H1 (cell line): Measurements from ENCODE around the gene KSR2. TPM values are rescaled to one million over a fixed set of nuclear protein-coding genes. Genes with fewer than 3 reads are reported as not detected.

ENCODE experiments used
- ASH2L ChIP-seq: fragments of 200-600, 300-600 bp; sonication (generic); IDR thresholded peaks from one replicate; pipeline ENCODE4 v1.7.1; 2017; ENCODE audit warnings: low read length
- CBX8 ChIP-seq: fragments of 300-800, 300-1000 bp; sonication (generic); IDR thresholded peaks from 2 replicates; pipeline ENCODE4 v1.7.1; 2016; ENCODE audit warnings: low read depth, low read length, borderline replicate concordance
- polyA plus RNA-seq, 7 experiments: library from polyadenylated mRNA; depleted of rRNA in 3 of 7; stranded (reverse) in 5 of 7; unstranded in 2 of 7; fragments of >200 nt in 5 of 7; fragments of 200-250 nt in 2 of 7; gene quantifications; 1 replicate in 5 of 7; 2 replicates in 1 of 7; 4 replicates in 1 of 7; pipeline versions ENCODE4 v1.2.1 to v1.2.3, GENCODE V29; 2011 to 2013; ENCODE audit warnings: missing spikeins in 2 of 7, mixed read lengths in 2 of 7
- total RNA-seq: library from RNA; stranded (reverse); fragmentation: NEBNext Ultra II Directional; extraction: Animal tissue kit (Norgen Biotek cat#: 25700); gene quantifications from 2 replicates; pipeline ENCODE4 v1.2.1, GENCODE V29; 2021

The KSR2 gene
- total and polyA plus RNA-seq, 2 of the 8 experiments (the other 6 are each of a cell fraction or from before 2014, with no cell fraction given) = 0.74 to 2.2 TPM

- TF ChIP-seq CBX8 (no peak), ASH2L (no peak)
These were observed 244.2 kb downstream of the KSR2 start (continued) for GRCh38 chr12:117724543-117724942.
